Esophagus muscularis mucosa (tissue), 4 donors: Measurements from ENCODE around the gene SCGB2B2.

Source experiments
- CTCF ChIP-seq, 3 experiments: fragments of 200-600 bp in 2 of 3; fragments of 450-650 bp in 1 of 3; sonication (generic) in 2 of 3; IDR thresholded peaks; one replicate each; pipeline ENCODE4 v1.5.1; 2017 to 2019; ENCODE audit warnings: antibody characterized with exemption in 3 of 3, mild to moderate bottlenecking in 2 of 3, moderate library complexity in 1 of 3
- EP300 ChIP-seq: sonication (generic); formaldehyde crosslinking; IDR thresholded peaks from one replicate; pipeline ENCODE4 v1.6.1; 2017; ENCODE audit warnings: antibody characterized with exemption
- POLR2A ChIP-seq: fragments of 450-650 bp; IDR thresholded peaks from one replicate; pipeline ENCODE4 v1.6.1; 2017; ENCODE audit warnings: antibody characterized with exemption, moderate library complexity, mild to moderate bottlenecking, low read depth
- POLR2AphosphoS5 ChIP-seq, 2 donors: sonication (generic); formaldehyde crosslinking; IDR thresholded peaks; one replicate each; pipeline ENCODE4 v1.6.1; 2017; ENCODE audit warnings: antibody characterized with exemption in 2 of 2

GRCh38 chr19:34666200-34666957 is 10.6 kb downstream of the SCGB2B2 start:
- TF ChIP-seq CTCF (IDR thresholded peaks at IDR 0.05) (no peak), POLR2A (no peak), EP300 (no peak), POLR2AphosphoS5 (IDR thresholded peaks at IDR 0.05) (no peak)
